HepG2 (cell line): Measurements from ENCODE around the gene DNMT3B. TPM values are rescaled to one million over a fixed set of nuclear protein-coding genes. Genes with fewer than 3 reads are reported as not detected.

Experiments used
- CHD4 ChIP-seq: fragments of 200-600 bp; sonication (generic); IDR thresholded peaks from 2 replicates; pipeline ENCODE4 v1.7.0; 2017; ENCODE audit warnings: mild to moderate bottlenecking, low read length, borderline replicate concordance
- ETV6 ChIP-seq: sonication (generic); formaldehyde crosslinking; conservative IDR thresholded peaks from 2 replicates; pipeline ENCODE4 v1.4.0; 2020; ENCODE audit warnings: missing genetic modification reagents
- FOXA1 ChIP-seq, 2 experiments: fragments of 450-650 bp in 1 of 2; sonication (generic) in 1 of 2; formaldehyde crosslinking in 1 of 2; IDR thresholded peaks; 2 replicates each; pipeline versions ENCODE4 v1.4.0 to v1.6.1; 2016 to 2020; ENCODE audit warnings: missing genetic modification reagents in 1 of 2
- FOXJ3 ChIP-seq: sonication (generic); formaldehyde crosslinking; IDR thresholded peaks from 2 replicates; pipeline ENCODE4 v1.4.0; 2020; ENCODE audit warnings: missing genetic modification reagents, mild to moderate bottlenecking, borderline replicate concordance
- FOXK1 ChIP-seq: sonication (generic); formaldehyde crosslinking; IDR thresholded peaks from 2 replicates; pipeline ENCODE4 v1.4.0; 2020; ENCODE audit warnings: low read depth, missing genetic modification reagents, borderline replicate concordance
- GATAD2A ChIP-seq: IDR thresholded peaks from 2 replicates; pipeline ENCODE4 v1.6.1; 2016
- IRX3 ChIP-seq: sonication (generic); formaldehyde crosslinking; IDR thresholded peaks from 2 replicates; pipeline ENCODE4 v1.8.1; 2023; ENCODE audit warnings: mild to moderate bottlenecking, low read depth, missing genetic modification reagents, borderline replicate concordance
- MIER2 ChIP-seq: IDR thresholded peaks from 2 replicates; pipeline ENCODE4 v1.6.1; 2016; ENCODE audit warnings: missing biosample characterization, missing genetic modification reagents
- MXD1 ChIP-seq: sonication (generic); formaldehyde crosslinking; IDR thresholded peaks from 2 replicates; pipeline ENCODE4 v1.4.0; 2020; ENCODE audit warnings: mild to moderate bottlenecking, missing genetic modification reagents
- NCOR1 ChIP-seq: fragments of 200-600 bp; sonication (generic); IDR thresholded peaks from 2 replicates; pipeline ENCODE4 v1.7.0; 2017; ENCODE audit warnings: antibody characterized with exemption, low read length, borderline replicate concordance
- NR2F6 ChIP-seq, 2 experiments: IDR thresholded peaks; 2 replicates each; pipeline ENCODE4 v1.6.1; 2016; ENCODE audit warnings: antibody characterized with exemption in 1 of 2, mild to moderate bottlenecking in 1 of 2
- POLR2A ChIP-seq, 2 experiments: IDR thresholded peaks; 2 replicates each; pipeline ENCODE4 v1.6.1; 2011; ENCODE audit warnings: low read depth in 2 of 2, low read length in 2 of 2, mild to moderate bottlenecking in 1 of 2, moderate library complexity in 1 of 2; ENCODE audit not compliant: insufficient read depth in 1 of 2
- RCOR2 ChIP-seq: IDR thresholded peaks from 2 replicates; pipeline ENCODE4 v1.6.1; 2016; ENCODE audit warnings: missing biosample characterization, missing genetic modification reagents
- TARDBP ChIP-seq: sonication (generic); formaldehyde crosslinking; IDR thresholded peaks from 2 replicates; pipeline ENCODE4 v1.8.0; 2022; ENCODE audit warnings: mild to moderate bottlenecking, missing genetic modification reagents
- TEF ChIP-seq: sonication (generic); formaldehyde crosslinking; IDR thresholded peaks from 2 replicates; pipeline ENCODE4 v1.5.0; 2020; ENCODE audit warnings: missing genetic modification reagents
- ZMYM2 ChIP-seq: sonication (generic); formaldehyde crosslinking; IDR thresholded peaks from 2 replicates; pipeline ENCODE4 v1.8.0; 2022; ENCODE audit warnings: mild to moderate bottlenecking, missing genetic modification reagents
- ZNF737 ChIP-seq: sonication (generic); formaldehyde crosslinking; IDR thresholded peaks from 2 replicates; pipeline ENCODE4 v1.5.0; 2020; ENCODE audit warnings: missing genetic modification reagents, mild to moderate bottlenecking, borderline replicate concordance
- polyA plus RNA-seq, 8 experiments: library from polyadenylated mRNA; depleted of rRNA in 3 of 8; stranded (reverse) in 7 of 8; unstranded in 1 of 8; fragments of >200 nt; fragmentation: Illumina TruSeq in 4 of 8; extraction: Trizol in 4 of 8; gene quantifications; 2 replicates each; pipeline versions ENCODE4 v1.2.1 to v1.2.3, GENCODE V29; 2011 to 2016; ENCODE audit warnings: low read depth in 4 of 8, missing spikeins in 1 of 8, mixed read lengths in 1 of 8; ENCODE audit not compliant: insufficient read depth in 1 of 8
- total RNA-seq, 5 experiments: library from RNA; depleted of rRNA; stranded (reverse); fragments of >200 nt; fragmentation: Illumina TruSeq; extraction: Trizol; gene quantifications; 2 replicates each; pipeline ENCODE4 v1.2.3, GENCODE V29; 2016; ENCODE audit warnings: low read depth in 1 of 5
- TF ChIP-seq, protein P1 (sequence below): sonication (generic); formaldehyde crosslinking; IDR thresholded peaks from 2 replicates; pipeline ENCODE4 v1.4.0; 2020; ENCODE audit warnings: missing genetic modification reagents, borderline replicate concordance
- TF ChIP-seq, protein P2 (sequence below): sonication (generic); formaldehyde crosslinking; IDR thresholded peaks from 2 replicates; pipeline ENCODE4 v1.4.0; 2020; ENCODE audit warnings: missing genetic modification reagents
- TF ChIP-seq, protein P3 (sequence below): sonication (generic); formaldehyde crosslinking; IDR thresholded peaks from 2 replicates; pipeline ENCODE4 v1.9.0; 2022; ENCODE audit warnings: low read depth, missing genetic modification reagents

The DNMT3B gene
- total and polyA plus RNA-seq, 2 of the 13 experiments (the other 11 are each of a cell fraction or from before 2014, with no cell fraction given), result 3.8 to 13.9 TPM

- TF ChIP-seq, protein P1, sequence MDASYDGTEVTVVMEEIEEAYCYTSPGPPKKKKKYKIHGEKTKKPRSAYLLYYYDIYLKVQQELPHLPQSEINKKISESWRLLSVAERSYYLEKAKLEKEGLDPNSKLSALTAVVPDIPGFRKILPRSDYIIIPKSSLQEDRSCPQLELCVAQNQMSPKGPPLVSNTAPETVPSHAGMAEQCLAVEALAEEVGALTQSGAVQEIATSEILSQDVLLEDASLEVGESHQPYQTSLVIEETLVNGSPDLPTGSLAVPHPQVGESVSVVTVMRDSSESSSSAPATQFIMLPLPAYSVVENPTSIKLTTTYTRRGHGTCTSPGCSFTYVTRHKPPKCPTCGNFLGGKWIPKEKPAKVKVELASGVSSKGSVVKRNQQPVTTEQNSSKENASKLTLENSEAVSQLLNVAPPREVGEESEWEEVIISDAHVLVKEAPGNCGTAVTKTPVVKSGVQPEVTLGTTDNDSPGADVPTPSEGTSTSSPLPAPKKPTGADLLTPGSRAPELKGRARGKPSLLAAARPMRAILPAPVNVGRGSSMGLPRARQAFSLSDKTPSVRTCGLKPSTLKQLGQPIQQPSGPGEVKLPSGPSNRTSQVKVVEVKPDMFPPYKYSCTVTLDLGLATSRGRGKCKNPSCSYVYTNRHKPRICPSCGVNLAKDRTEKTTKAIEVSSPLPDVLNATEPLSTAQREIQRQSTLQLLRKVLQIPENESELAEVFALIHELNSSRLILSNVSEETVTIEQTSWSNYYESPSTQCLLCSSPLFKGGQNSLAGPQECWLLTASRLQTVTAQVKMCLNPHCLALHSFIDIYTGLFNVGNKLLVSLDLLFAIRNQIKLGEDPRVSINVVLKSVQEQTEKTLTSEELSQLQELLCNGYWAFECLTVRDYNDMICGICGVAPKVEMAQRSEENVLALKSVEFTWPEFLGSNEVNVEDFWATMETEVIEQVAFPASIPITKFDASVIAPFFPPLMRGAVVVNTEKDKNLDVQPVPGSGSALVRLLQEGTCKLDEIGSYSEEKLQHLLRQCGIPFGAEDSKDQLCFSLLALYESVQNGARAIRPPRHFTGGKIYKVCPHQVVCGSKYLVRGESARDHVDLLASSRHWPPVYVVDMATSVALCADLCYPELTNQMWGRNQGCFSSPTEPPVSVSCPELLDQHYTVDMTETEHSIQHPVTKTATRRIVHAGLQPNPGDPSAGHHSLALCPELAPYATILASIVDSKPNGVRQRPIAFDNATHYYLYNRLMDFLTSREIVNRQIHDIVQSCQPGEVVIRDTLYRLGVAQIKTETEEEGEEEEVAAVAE, result peak; percentile 51; the same call in 1 of the 2 replicates
- TF ChIP-seq ZNF737 (CRISPR knock-in tag), result no peak
- TF ChIP-seq TEF, result peak; percentile 96
- no peak for TF ChIP-seq IRX3 (CRISPR knock-in tag)
- TF ChIP-seq MIER2 (CRISPR knock-in tag), result peak; percentile 56; the same call in 1 of the 2 replicates
- no peak for TF ChIP-seq FOXA1 (IDR thresholded peaks at IDR 0.05)
- TF ChIP-seq FOXA1 (CRISPR knock-in tag; IDR thresholded peaks at IDR 0.05), result peak; percentile 68
- no peak for TF ChIP-seq MXD1 (CRISPR knock-in tag)
- TF ChIP-seq FOXK1, result peak; percentile 49; the same call in 1 of the 2 replicates
- TF ChIP-seq POLR2A (IDR thresholded peaks at IDR 0.05; ENCODE audit: insufficient read depth in 1 of 2, low read depth in 2 of 2, low read length in 2 of 2), result peak in 1 of 2 experiments; percentile 36; a peak in 1 of 4 replicates
- TF ChIP-seq, protein P2, sequence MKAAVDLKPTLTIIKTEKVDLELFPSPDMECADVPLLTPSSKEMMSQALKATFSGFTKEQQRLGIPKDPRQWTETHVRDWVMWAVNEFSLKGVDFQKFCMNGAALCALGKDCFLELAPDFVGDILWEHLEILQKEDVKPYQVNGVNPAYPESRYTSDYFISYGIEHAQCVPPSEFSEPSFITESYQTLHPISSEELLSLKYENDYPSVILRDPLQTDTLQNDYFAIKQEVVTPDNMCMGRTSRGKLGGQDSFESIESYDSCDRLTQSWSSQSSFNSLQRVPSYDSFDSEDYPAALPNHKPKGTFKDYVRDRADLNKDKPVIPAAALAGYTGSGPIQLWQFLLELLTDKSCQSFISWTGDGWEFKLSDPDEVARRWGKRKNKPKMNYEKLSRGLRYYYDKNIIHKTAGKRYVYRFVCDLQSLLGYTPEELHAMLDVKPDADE, result no peak
- peak; percentile 76; the same call in 1 of the 2 replicates for TF ChIP-seq NCOR1
- peak; percentile 100 for TF ChIP-seq ZMYM2
- TF ChIP-seq, protein P3, sequence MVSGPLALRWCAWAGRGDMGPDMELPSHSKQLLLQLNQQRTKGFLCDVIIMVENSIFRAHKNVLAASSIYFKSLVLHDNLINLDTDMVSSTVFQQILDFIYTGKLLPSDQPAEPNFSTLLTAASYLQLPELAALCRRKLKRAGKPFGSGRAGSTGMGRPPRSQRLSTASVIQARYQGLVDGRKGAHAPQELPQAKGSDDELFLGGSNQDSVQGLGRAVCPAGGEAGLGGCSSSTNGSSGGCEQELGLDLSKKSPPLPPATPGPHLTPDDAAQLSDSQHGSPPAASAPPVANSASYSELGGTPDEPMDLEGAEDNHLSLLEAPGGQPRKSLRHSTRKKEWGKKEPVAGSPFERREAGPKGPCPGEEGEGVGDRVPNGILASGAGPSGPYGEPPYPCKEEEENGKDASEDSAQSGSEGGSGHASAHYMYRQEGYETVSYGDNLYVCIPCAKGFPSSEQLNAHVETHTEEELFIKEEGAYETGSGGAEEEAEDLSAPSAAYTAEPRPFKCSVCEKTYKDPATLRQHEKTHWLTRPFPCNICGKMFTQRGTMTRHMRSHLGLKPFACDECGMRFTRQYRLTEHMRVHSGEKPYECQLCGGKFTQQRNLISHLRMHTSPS (CRISPR knock-in tag), result no peak
- TF ChIP-seq CHD4, result 0 out of 2 replicates have a peak, but pooled peaks have one; percentile 26
- TF ChIP-seq FOXJ3 (CRISPR knock-in tag), result peak; percentile 58; the same call in 1 of the 2 replicates
- no peak for TF ChIP-seq NR2F6 (IDR thresholded peaks at IDR 0.05)
- 0 out of 2 replicates have a peak, but pooled peaks have one; percentile 17 for TF ChIP-seq NR2F6 (CRISPR knock-in tag; IDR thresholded peaks at IDR 0.05)
- peak; percentile 24; the same call in 1 of the 2 replicates for TF ChIP-seq GATAD2A (CRISPR knock-in tag)
- peak; percentile 69; the same call in 1 of the 2 replicates for TF ChIP-seq TARDBP (CRISPR knock-in tag)
- TF ChIP-seq RCOR2 (CRISPR knock-in tag), result peak; percentile 95
- TF ChIP-seq ETV6 (CRISPR knock-in tag), result 0 out of 2 replicates have a peak, but pooled peaks have one; percentile 73
These were observed 61.8 kb downstream of the DNMT3B start (continued) for GRCh38 chr20:32823737-32824588.
